NB4 (cell line): Measurements from ENCODE around the gene MRPL4.
"Not testable (repeated sequence)": the region's sequence is repeated elsewhere in the genome, so short reads cannot be mapped to it uniquely, and the experiment has no call there.

ENCODE experiments used
- DNase-seq: peaks from one replicate; pipeline ENCODE4 v3.0.0; 2010; ENCODE audit warnings: low read depth
- H3K4me3 ChIP-seq: one replicate; pipeline ENCODE4 v1.5.1; 2011; ENCODE audit warnings: mild to moderate bottlenecking, low read depth, low read length, moderate library complexity
- CTCF ChIP-seq: IDR thresholded peaks from one replicate; pipeline ENCODE4 v1.5.1; 2012; ENCODE audit warnings: low read depth, low read length
- MAX ChIP-seq: IDR thresholded peaks from 2 replicates; pipeline ENCODE4 v1.6.1; 2011; ENCODE audit warnings: low read depth, low read length
- MYC ChIP-seq: IDR thresholded peaks from 2 replicates; pipeline ENCODE4 v1.6.1; 2011; ENCODE audit warnings: low read depth, low read length
- POLR2A ChIP-seq: IDR thresholded peaks from 2 replicates; pipeline ENCODE4 v1.6.1; 2011; ENCODE audit warnings: mild to moderate bottlenecking; ENCODE audit not compliant: insufficient read length; ENCODE audit errors: extremely low read depth

The MRPL4 gene

GRCh38 chr19:10279737-10280442, 27.9 kb downstream of the MRPL4 start:
- TF ChIP-seq CTCF (peak; percentile 16), POLR2A (no peak), MYC (no peak), MAX (no peak)
- peak; percentile 87 for DNase-seq
- H3K4me3 ChIP-seq, result no peak overlapping the region

GRCh38 chr19:10282043-10282442, 30.0 kb downstream of the MRPL4 start:
- not testable (repeated sequence) for DNase-seq, H3K4me3 ChIP-seq

- no peak overlapping the region for H3K4me3 ChIP-seq
- TF ChIP-seq MAX, result no peak
- no peak for TF ChIP-seq CTCF
- TF ChIP-seq MYC, result no peak
- TF ChIP-seq POLR2A, result no peak
- no peak for DNase-seq
These were observed 31.5 kb downstream of the MRPL4 start for GRCh38 chr19:10283301-10284064.

- no peak overlapping the region for H3K4me3 ChIP-seq
- TF ChIP-seq POLR2A (no peak), MAX (no peak), MYC (no peak), CTCF (no peak)
- DNase-seq, result peak; percentile 40
These were observed 32.3 kb downstream of the MRPL4 start for GRCh38 chr19:10284065-10284959.

GRCh38 chr19:10284960-10285278, 32.9 kb downstream of the MRPL4 start:
- no peak for DNase-seq
- no peak for TF ChIP-seq MYC
- no peak overlapping the region for H3K4me3 ChIP-seq

GRCh38 chr19:10285393-10285792, 33.4 kb downstream of the MRPL4 start:
- TF ChIP-seq POLR2A (no peak), CTCF (peak; percentile 19)
- H3K4me3 ChIP-seq, result no peak overlapping the region
- peak; percentile 71 for DNase-seq
